G401 (cell line): Measurements from ENCODE around the gene MZT2B. TPM values are rescaled to one million over a fixed set of nuclear protein-coding genes. Genes with fewer than 3 reads are reported as not detected.
"Not testable (repeated sequence)": the region's sequence is repeated elsewhere in the genome, so short reads cannot be mapped to it uniquely, and the experiment has no call there.

Experiments
- DNase-seq: peaks from one replicate; pipeline ENCODE4 v3.0.0-alpha.2; 2015; ENCODE audit warnings: low spot score
- in situ Hi-C: cut with HindIII; loops from 2 replicates; pipeline ENCODE4 v1.10.0; 2016; ENCODE audit warnings: low sequenced_read_pairs, mixed read lengths
- total RNA-seq: library from RNA; depleted of rRNA; stranded (reverse); fragments of >200 nt; shearing (Covaris generic); gene quantifications from 2 replicates; pipeline ENCODE4 v1.2.3, GENCODE V29; 2014

MZT2B gene
- total RNA-seq, 1 experiment from 2014 or later = 259 TPM

- DNase-seq, in situ Hi-C loops: not testable (repeated sequence)
Observed at GRCh38 chr2:130151145-130151512, 30.9 kb upstream of the MZT2B start.

DNA sequence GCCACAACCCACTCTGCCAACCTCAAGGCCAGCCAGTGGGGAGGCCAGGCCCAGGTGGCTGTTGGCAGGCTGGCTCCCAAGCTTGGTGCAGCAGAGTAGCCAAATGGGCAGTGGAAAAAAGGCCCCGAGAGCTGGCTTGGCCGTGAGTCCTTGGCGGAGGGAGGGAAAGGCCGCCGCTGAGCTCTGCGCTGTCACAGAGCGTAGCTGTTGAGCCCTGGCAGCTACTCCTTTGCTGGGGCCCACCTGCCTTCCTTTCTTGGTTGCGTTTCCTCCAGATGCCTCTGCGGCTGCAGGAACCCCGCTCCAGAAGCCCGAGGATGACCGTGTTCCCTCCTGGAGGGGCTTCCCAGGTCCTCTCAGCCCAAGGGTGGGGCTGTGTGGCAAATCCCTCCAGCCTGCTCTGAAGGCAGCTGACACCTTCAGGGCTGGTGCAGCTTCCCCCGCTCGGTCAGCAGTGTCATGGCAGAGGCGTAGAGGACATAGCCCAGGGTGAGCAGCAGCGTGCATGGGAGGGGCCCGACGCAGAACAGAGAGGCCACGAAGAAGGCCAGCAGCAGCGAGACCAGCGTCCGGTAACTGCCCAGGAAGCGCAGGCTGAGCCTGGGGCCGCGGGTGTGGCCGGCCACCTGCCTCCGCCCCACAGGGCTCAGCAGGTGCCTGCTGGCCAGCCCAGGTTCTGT is 29.8 kb upstream of the MZT2B start:
- DNase-seq = peak; percentile 69
- in situ Hi-C loops = not testable (repeated sequence)

- DNase-seq = peak; percentile 35
Observed at GRCh38 chr2:130152816-130153595, 29.1 kb upstream of the MZT2B start.

DNA sequence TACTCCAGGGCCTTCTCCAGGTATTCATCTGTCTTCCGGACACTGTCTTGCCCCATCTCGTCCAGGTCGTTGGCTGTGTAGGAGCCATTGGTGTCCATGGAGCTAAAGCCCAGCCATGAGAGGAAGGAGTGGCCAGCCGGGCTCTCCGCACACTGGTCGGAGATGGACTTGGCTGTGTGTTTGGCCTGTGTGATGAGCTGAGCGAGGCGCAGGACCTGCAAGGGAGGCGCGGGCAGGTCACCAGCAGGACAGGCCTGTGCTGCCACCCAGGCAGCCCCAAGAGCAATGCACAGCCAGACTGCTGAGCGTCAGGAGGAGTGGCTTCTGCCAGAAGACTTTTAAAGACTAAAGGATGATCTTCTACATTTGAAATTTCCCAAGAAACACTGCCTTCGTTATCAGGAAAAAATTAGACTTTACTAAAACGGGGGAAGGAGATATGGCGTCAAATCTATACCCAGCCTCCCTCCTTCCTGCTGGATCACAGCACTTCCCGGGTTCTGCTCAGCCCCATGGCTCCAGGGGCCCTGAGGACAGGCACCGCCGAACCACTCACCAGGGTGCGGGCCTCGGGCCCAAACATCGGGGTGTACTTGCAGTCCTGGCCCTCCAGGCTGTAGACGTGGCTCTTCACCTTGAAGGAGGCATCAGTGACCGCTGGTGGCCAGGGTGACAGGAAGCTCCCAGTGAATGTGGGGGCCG is 28.2 kb upstream of the MZT2B start:
- in situ Hi-C loops, DNase-seq: not testable (repeated sequence)

More at GRCh38 chr2:130152816-130153595, 29.1 kb upstream of the MZT2B start:
- in situ Hi-C loops = no loop called here

DNA sequence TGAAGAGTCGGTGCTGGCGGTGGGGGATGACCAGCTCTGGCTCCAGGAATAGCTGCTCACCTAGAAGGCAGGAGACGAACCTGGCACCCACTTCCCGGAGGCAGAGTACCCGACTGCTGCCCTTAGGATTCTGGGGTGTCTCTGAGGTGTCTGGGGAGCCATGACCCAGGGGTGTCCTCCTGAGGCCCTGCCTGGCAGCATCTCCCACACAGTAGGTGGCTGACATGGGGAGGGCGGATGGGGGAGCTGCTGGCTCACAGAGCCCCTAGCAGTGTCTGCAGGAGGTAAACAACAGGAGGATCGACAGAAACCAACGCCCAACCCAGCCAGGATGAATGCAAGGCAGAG is 27.7 kb upstream of the MZT2B start:
- in situ Hi-C loops, DNase-seq: not testable (repeated sequence)

DNA sequence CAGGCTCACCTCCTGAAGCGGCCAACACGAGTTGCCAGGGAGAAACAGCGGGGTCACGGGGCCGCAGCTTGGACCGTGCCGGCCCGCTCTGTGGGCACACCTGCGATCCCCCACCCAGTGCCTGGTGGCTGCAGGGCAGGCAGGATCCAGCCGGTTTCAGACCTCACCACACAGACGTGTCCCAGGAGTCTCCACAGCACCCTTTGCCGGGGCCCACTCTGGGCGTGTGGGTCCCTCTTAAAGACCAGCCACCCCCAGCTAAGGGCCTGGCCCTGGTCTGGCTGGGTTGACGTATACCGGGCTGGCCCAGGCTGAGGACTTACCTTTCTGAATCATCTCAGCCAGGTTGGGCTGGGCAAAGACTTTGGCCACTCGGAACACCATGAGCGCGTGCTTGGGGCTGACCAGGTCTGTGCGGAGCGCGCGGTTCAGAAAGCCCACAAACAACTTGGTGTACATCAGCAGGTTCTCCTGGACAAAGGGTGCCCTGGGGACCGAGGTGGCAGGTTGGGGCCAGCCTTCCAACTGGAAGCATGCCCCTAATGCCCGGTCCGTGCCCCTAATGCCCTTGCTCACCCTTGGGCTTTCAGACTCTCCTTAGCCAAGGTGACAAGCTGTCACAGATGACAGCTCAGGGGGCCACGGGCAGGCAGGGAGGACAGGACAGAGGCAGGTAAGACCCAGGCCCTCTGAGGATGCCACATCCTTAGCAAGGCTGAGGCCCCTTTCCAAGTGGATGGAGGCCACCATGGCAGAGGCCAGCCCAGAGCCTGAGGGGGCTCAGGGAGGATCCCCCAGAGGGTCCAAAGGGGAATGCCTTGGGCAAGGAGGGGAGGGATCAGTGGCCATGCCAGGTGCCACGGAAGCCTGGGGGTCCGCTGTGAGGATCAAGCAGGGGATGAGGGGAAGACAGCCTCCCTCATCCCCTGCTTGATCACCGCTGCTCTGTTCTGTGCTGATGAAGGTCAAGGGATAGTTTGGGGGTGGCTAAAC is 27.0 kb upstream of the MZT2B start:
- in situ Hi-C loops = no loop called here
- DNase-seq = no peak

DNA sequence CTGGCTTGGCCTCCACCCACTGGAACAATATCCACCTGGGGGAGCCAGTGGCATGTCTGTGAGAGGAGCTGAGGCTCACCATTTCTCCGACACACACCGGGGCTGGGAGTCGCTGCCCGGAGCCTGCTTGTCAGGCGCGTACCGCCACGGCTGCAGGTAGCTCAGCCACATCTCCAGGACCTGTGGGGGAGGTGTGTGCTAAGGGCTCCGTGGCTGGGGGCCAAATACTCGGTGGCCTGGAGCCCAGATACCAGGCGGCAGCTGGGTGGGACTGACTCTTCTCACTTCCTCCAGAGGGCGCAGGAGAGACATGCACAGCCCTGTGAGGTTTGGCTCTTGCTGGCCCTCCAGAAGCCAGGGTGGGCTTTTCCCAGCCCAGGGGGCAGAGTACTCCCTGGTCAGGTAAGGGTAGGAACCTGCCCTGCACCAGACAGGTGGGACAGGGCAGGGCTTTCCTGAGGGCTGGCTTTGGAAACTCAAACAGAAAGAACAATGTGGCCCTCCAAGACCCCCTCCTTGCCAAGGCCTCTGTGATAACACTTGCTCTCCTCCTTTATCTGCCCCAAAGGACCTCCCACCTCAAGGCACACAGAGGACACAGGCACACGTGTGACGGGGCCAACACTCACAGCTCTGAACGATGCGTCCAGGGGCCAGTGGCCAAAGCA is 26.0 kb upstream of the MZT2B start:
- DNase-seq = peak; percentile 83

DNA sequence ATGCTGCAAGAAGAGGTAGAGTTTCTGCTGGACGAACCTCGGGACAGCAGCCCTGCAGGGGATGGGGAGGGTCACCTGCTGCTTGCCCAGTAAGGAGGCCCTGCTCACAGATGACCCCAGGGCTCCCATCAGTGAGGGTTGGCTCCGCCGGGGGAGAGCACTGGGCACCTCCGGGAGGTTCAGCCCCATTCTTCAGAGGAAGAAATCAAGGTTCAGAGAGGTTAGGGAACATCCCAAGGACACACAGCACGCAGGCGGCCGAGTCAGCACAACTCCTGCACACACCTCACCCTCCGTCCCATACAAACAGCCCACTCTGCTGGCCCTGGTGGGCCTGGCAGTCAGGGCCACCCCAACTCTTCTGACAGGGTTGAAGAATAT is 25.4 kb upstream of the MZT2B start:
- in situ Hi-C loops = no loop called here
- DNase-seq = no peak

More for the DNA sequence above, 26.0 kb upstream of the MZT2B start:
- in situ Hi-C loops = not testable (repeated sequence)

DNA sequence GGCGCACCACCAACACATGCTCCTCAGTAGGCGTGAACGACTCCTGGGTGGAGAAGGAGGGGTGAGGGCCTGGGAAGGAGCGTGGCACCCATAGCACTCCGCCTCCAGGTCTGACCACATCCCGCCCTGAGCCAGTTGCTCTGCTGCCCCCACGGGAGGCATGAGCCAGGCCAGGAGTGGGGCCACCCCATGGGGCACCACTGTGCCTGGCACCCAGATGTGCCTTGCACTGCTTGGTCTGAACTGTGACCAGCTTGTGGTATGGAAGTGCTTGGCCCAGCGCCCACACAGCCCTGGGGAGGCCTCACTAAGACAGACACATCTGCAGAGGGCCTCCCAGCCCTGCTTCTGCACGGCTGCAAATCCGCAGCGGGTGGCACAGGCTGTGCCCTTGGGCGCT is 24.7 kb upstream of the MZT2B start:
- in situ Hi-C loops, DNase-seq: not testable (repeated sequence)

DNA sequence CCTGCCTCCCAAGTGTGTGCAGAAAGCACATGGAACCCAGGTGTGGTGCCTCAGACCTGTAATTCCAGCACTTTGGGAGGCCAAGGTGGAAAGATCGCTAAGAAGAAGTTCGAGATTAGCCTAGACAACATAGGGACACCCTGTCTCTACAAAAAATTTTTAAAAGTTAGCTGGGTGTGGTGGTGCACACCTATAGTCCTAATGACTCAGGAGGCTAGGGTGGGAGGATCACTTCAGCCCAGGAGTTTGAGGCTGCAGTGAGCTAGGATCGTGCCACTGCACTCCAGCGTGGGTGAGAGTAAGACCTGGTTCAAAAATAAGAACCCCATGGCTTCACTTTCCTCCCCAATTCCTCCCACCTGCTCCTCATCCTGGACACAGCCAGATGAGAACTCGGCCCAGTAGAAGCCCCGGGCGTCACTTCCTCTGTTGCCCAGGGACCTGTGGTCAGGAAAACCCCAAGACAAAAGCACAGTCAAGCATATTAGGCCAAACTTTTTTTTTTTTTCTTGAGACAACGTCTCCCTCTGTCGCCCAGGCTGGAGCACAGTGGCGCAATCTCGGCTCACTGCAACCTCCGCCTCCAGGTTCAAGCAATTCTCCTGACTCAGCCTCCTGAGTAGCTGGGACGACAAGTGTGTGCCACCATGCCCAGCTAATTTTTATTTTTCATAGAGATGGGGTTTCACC is 24.1 kb upstream of the MZT2B start:
- in situ Hi-C loops, DNase-seq: not testable (repeated sequence)

- in situ Hi-C loops = no loop called here
- DNase-seq = no peak
Observed at GRCh38 chr2:130158631-130159030, 23.4 kb upstream of the MZT2B start.

- DNase-seq, in situ Hi-C loops: not testable (repeated sequence)
Observed at GRCh38 chr2:130159376-130159775, 22.7 kb upstream of the MZT2B start.

- in situ Hi-C loops = no loop called here
- DNase-seq = no peak
Observed at GRCh38 chr2:130160131-130160530, 21.9 kb upstream of the MZT2B start.

GRCh38 chr2:130160838-130161705 is 21.0 kb upstream of the MZT2B start:
- in situ Hi-C loops, DNase-seq: not testable (repeated sequence)

GRCh38 chr2:130162486-130162885 is 19.6 kb upstream of the MZT2B start:
- in situ Hi-C loops, DNase-seq: not testable (repeated sequence)

DNA sequence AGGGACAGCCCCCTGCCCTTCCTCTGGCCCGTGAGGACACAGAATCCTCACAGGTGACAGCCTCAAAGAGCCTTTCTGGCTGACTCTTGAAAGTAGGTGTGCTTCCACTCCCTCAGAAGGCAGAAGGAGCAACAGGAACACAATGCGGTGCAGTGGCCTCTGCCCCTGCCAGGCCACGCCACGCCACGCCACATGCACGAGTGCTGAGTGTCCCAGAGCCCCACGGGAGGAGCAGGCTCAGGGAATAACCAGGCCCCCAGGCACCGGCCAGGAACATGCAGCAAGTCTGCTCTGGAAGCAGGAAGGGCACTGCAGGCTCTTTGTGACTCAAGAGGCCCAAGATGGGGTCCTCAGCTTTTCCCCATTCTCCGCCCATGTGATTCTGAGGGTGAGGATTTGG is 19.1 kb upstream of the MZT2B start:
- in situ Hi-C loops = no loop called here
- DNase-seq = no peak
